ENCODE results near the gene DBT. TPM values are rescaled to one million over a fixed set of nuclear protein-coding genes. Genes with fewer than 3 reads are reported as not detected.

Gene DBT
- total and polyA plus RNA-seq, 8 donors: 0.87 to 22.3 (median 6.3) TPM

DNA sequence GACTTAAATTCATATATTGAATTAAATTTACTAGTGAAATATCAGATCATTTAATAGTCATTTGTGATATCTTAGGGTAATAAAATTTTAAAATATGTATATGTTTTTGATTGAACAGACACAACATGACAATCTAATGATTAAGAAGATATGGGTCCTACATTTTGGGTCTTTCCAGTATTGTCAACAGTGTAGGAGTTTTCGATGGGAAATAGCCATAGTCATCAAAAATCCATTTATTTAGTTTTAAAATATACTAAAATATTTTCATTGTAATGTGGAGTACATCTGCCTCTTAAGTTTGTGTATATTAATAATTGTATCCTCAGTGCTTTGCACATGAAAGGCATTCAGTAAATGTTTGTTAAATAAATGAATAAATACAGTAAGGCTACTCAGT is 102.7 kb downstream of the DBT start:
- DNase-seq: no peak
- no peaks in the 10 kb centered on the region for H3K27me3 ChIP-seq
- peaks cover 31 to 90% (median 88%) of the 10 kb centered on the region in 4 donors for H3K36me3 ChIP-seq
- WGBS, 5 donors: 96 to 100% (median 97%) methylated on average over 1 of the region's 1 CpG
- no peak overlapping the region for H3K4me3 ChIP-seq
- intact Hi-C loops (cut with DNase I; ENCODE audit: low total_unique reads): no loop called here
- no peak overlapping the region for H3K27ac ChIP-seq
- H3K4me1 ChIP-seq: no peaks in the 10 kb centered on the region
- no peaks in the 10 kb centered on the region for H3K9me3 ChIP-seq
- TF ChIP-seq POLR2A (IDR thresholded peaks at IDR 0.05) (no peak), POLR2AphosphoS5 (IDR thresholded peaks at IDR 0.05) (no peak), EP300 (IDR thresholded peaks at IDR 0.05) (no peak)
- TF ChIP-seq, protein P1, sequence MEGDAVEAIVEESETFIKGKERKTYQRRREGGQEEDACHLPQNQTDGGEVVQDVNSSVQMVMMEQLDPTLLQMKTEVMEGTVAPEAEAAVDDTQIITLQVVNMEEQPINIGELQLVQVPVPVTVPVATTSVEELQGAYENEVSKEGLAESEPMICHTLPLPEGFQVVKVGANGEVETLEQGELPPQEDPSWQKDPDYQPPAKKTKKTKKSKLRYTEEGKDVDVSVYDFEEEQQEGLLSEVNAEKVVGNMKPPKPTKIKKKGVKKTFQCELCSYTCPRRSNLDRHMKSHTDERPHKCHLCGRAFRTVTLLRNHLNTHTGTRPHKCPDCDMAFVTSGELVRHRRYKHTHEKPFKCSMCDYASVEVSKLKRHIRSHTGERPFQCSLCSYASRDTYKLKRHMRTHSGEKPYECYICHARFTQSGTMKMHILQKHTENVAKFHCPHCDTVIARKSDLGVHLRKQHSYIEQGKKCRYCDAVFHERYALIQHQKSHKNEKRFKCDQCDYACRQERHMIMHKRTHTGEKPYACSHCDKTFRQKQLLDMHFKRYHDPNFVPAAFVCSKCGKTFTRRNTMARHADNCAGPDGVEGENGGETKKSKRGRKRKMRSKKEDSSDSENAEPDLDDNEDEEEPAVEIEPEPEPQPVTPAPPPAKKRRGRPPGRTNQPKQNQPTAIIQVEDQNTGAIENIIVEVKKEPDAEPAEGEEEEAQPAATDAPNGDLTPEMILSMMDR (IDR thresholded peaks at IDR 0.05): no peak

GRCh38 chr1:100145116-100145515 is 104.5 kb downstream of the DBT start:
- Histone ChIP-seq H3K4me1 (no peaks in the 10 kb centered on the region), H3K36me3 (peaks cover 39 to 100% (median 99%) of the 10 kb centered on the region in 4 donors), H3K9me3 (no peaks in the 10 kb centered on the region), H3K27ac (no peak overlapping the region), H3K4me3 (no peak overlapping the region), H3K27me3 (no peaks in the 10 kb centered on the region)
- no peak for DNase-seq
- intact Hi-C loops (cut with DNase I; ENCODE audit: low total_unique reads): no loop called here
- WGBS, 5 donors: 89 to 93% (median 90%) methylated on average over 3 of the region's 3 CpGs
- no peak for TF ChIP-seq POLR2A (IDR thresholded peaks at IDR 0.05)

GRCh38 chr1:100142343-100142742 is 107.3 kb downstream of the DBT start:
- Histone ChIP-seq H3K4me1 (peaks cover 0 to 6% (median 0%) of the 10 kb centered on the region in 4 donors), H3K36me3 (peaks cover 51 to 100% (median 99%) of the 10 kb centered on the region in 4 donors), H3K27ac (no peak overlapping the region), H3K4me3 (no peak overlapping the region), H3K27me3 (no peaks in the 10 kb centered on the region), H3K9me3 (no peaks in the 10 kb centered on the region)
- no peak for TF ChIP-seq EP300 (IDR thresholded peaks at IDR 0.05)
- no peak for TF ChIP-seq POLR2A (IDR thresholded peaks at IDR 0.05)
- TF ChIP-seq POLR2AphosphoS5 (IDR thresholded peaks at IDR 0.05): no peak
- TF ChIP-seq, protein P1 (IDR thresholded peaks at IDR 0.05): no peak
- DNase-seq: no peak
- intact Hi-C loops (cut with DNase I; ENCODE audit: low total_unique reads): no loop called here
- 51 to 71% (median 57%) methylated on average over 3 of the region's 3 CpGs for WGBS, 5 donors

DNA sequence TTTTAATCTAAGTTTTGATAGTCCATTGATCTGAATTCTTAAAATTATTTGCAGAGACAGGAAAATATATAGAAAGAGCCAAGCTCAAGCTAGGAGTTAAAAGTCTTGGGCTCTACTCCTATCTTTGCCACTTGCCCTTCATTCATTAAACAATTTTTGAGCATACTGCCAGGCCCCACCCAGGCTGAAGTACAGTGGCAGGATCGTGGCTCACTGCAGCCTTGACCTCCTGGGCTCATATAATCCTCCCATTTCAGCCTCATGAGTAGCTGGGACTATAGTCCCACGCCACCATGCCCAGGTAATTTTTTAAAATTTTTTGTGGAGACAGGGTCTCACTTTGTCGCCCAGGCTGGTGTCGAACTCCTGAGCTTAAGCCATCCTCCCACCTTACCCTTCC is 108.4 kb downstream of the DBT start:
- no peak overlapping the region for H3K4me3 ChIP-seq
- H3K27ac ChIP-seq: no peak overlapping the region
- no peaks in the 10 kb centered on the region for H3K27me3 ChIP-seq
- WGBS, 5 donors: 81 to 89% (median 83%) methylated on average over 4 of the region's 4 CpGs
- H3K9me3 ChIP-seq: no peaks in the 10 kb centered on the region
- peaks cover 47 to 95% (median 94%) of the 10 kb centered on the region in 4 donors for H3K36me3 ChIP-seq
- TF ChIP-seq POLR2A (IDR thresholded peaks at IDR 0.05) (no peak), EP300 (IDR thresholded peaks at IDR 0.05) (no peak), POLR2AphosphoS5 (IDR thresholded peaks at IDR 0.05) (no peak)
- TF ChIP-seq, protein P1 (IDR thresholded peaks at IDR 0.05): no peak
- DNase-seq: no peak
- intact Hi-C loops (cut with DNase I; ENCODE audit: low total_unique reads): no loop called here
- H3K4me1 ChIP-seq: peaks cover 0 to 6% (median 0%) of the 10 kb centered on the region in 4 donors

DNA sequence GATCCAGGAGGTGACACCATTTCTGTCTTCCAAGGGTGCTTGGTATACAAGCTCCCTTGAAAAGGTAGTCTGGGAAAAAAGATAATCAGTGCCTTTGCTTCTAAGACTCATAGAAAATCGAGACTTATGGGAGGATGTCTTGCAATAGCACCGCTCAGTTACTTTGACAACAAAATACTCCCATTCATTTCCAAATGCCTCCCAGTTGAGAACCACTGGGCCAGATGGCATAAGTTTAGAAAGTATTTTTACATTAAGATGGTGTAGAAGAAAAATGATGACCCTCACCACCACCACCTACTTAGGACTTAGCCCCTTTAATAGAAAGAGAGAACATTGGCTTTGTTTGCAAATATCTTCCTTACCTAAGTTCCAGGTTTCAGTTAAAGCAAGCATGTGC is 112.0 kb downstream of the DBT start:
- TF ChIP-seq POLR2A (IDR thresholded peaks at IDR 0.05) (no peak), EP300 (IDR thresholded peaks at IDR 0.05) (no peak), POLR2AphosphoS5 (IDR thresholded peaks at IDR 0.05) (no peak)
- TF ChIP-seq, protein P1 (IDR thresholded peaks at IDR 0.05): no peak
- no peak overlapping the region for H3K4me3 ChIP-seq
- no peaks in the 10 kb centered on the region for H3K27me3 ChIP-seq
- WGBS, 5 donors: 89 to 99% (median 97%) methylated on average over 2 of the region's 2 CpGs
- H3K36me3 ChIP-seq: peaks cover 25 to 59% (median 58%) of the 10 kb centered on the region in 4 donors
- no peak overlapping the region for H3K27ac ChIP-seq
- intact Hi-C loops (cut with DNase I; ENCODE audit: low total_unique reads): no loop called here
- peaks cover 11 to 30% (median 20%) of the 10 kb centered on the region in 4 donors for H3K4me1 ChIP-seq
- H3K9me3 ChIP-seq: no peaks in the 10 kb centered on the region
- DNase-seq: no peak

All from stomach (tissue), 9 donors.